B cell (primary cell): ENCODE measurements around the gene ARHGEF37. TPM values are rescaled to one million over a fixed set of nuclear protein-coding genes. Genes with fewer than 3 reads are reported as not detected.

Experiments used
- ATAC-seq: fragments of 200-7000 bp; cut with Tn5 transposase; one replicate; pipeline ENCODE4 v1.10.0; 2021; ENCODE audit warnings: low read depth, mild to moderate bottlenecking, moderate number of reproducible peaks, moderate library complexity
- CTCF ChIA-PET: fragments of 350-600 bp; sonication (Branson Sonifier 250); formaldehyde crosslinking; loops from one replicate; lab custom pipeline; 2021; ENCODE audit warnings: antibody characterized with exemption, inconsistent platforms; lab: Charles Lee
- POLR2A ChIA-PET: fragments of 350-600 bp; sonication (Branson Sonifier 250); formaldehyde crosslinking; loops from one replicate; lab custom pipeline; 2021; ENCODE audit warnings: antibody characterized with exemption; lab: Charles Lee
- DNase-seq: peaks from one replicate; pipeline ENCODE4 v3.0.0; 2013
- H2AFZ ChIP-seq: 2 replicates; pipeline ENCODE4 v1.6.1; 2012; ENCODE audit warnings: mild to moderate bottlenecking, low read depth, low read length; ENCODE audit not compliant: insufficient read depth, poor library complexity, severe bottlenecking
- H3K27ac ChIP-seq, 2 donors: 1 replicate in 1 of 2; 2 replicates in 1 of 2; pipeline ENCODE4 v1.5.1; 2012 to 2013; ENCODE audit warnings: low read length in 2 of 2, mild to moderate bottlenecking in 2 of 2, moderate library complexity in 1 of 2
- H3K27me3 ChIP-seq, 4 experiments: fragments of 200-600 bp in 1 of 4; sonication (generic) in 1 of 4; replicated peaks in 1 of 4; 1 replicate in 2 of 4; 2 replicates in 2 of 4; pipeline versions ENCODE4 v1.6.1 to v1.7.0; 2013 to 2016; ENCODE audit warnings: low read length in 3 of 4, mild to moderate bottlenecking in 2 of 4, mixed read lengths in 1 of 4, moderate library complexity in 1 of 4; ENCODE audit not compliant: insufficient read depth in 4 of 4, control insufficient read depth in 3 of 4; ENCODE audit errors: control extremely low read depth in 1 of 4
- H3K36me3 ChIP-seq, 2 experiments: replicated peaks in 1 of 2; 1 replicate in 1 of 2; 2 replicates in 1 of 2; pipeline versions ENCODE4 v1.6.1 to v1.7.1; 2013; ENCODE audit warnings: low read length in 1 of 2; ENCODE audit not compliant: insufficient read depth in 2 of 2, control insufficient read depth in 1 of 2; ENCODE audit errors: control extremely low read depth in 1 of 2, extremely low read depth in 1 of 2
- H3K4me1 ChIP-seq, 2 donors: fragments of 200-600 bp in 1 of 2; sonication (generic) in 1 of 2; 1 replicate in 1 of 2; 2 replicates in 1 of 2; pipeline versions ENCODE4 v1.5.1 to v1.6.1; 2013 to 2017; ENCODE audit warnings: low read length in 2 of 2; ENCODE audit not compliant: control insufficient read depth in 2 of 2, insufficient read depth in 2 of 2
- H3K4me2 ChIP-seq: replicated peaks from 2 replicates; pipeline ENCODE3; 2012; ENCODE audit warnings: mild to moderate bottlenecking, low read depth, low read length; ENCODE audit not compliant: poor library complexity, severe bottlenecking
- H3K4me3 ChIP-seq, 5 experiments: fragments of 200-600 bp in 1 of 5; sonication (generic) in 1 of 5; 1 replicate in 3 of 5; 2 replicates in 2 of 5; pipeline versions ENCODE4 v1.5.1 to v1.7.0; 2011 to 2016; ENCODE audit warnings: low read length in 4 of 5, mild to moderate bottlenecking in 4 of 5, low read depth in 2 of 5, control low read depth in 1 of 5, moderate library complexity in 1 of 5; ENCODE audit not compliant: insufficient read depth in 1 of 5; ENCODE audit errors: control extremely low read depth in 1 of 5, extremely low read depth in 1 of 5
- H3K79me2 ChIP-seq: fragments of 200-600 bp; sonication (generic); one replicate; pipeline ENCODE4 v1.6.0; 2016; ENCODE audit warnings: low read length; ENCODE audit not compliant: control insufficient read depth, insufficient read depth
- H3K9ac ChIP-seq: fragments of 200-600 bp; sonication (generic); 2 replicates; pipeline ENCODE4 v1.6.1; 2017; ENCODE audit warnings: mild to moderate bottlenecking, low read length, moderate library complexity
- H3K9me3 ChIP-seq, 3 donors: one replicate each; pipeline versions ENCODE4 v1.6.1 to v1.7.1; 2013; ENCODE audit warnings: low read length in 2 of 3; ENCODE audit not compliant: control insufficient read depth in 2 of 3, insufficient read depth in 1 of 3; ENCODE audit errors: control extremely low read depth in 1 of 3
- H4K20me1 ChIP-seq: 2 replicates; pipeline ENCODE4 v1.6.0; 2012; ENCODE audit warnings: mild to moderate bottlenecking, low read length; ENCODE audit not compliant: insufficient read depth, control insufficient read depth, poor library complexity, severe bottlenecking
- H3K27ac Mint-ChIP-seq: one replicate; pipeline ENCODE4 v1.8.0; 2021; ENCODE audit warnings: mixed read lengths
- H3K27me3 Mint-ChIP-seq: one replicate; pipeline ENCODE4 v1.8.0; 2021; ENCODE audit warnings: mixed read lengths
- H3K4me1 Mint-ChIP-seq: one replicate; pipeline ENCODE4 v1.8.0; 2021; ENCODE audit warnings: mixed read lengths
- H3K4me3 Mint-ChIP-seq: one replicate; pipeline ENCODE4 v1.8.0; 2021; ENCODE audit warnings: mixed read lengths
- H3K9me3 Mint-ChIP-seq: one replicate; pipeline ENCODE4 v1.8.0; 2022; ENCODE audit warnings: mixed read lengths; ENCODE audit not compliant: insufficient read depth
- EZH2 ChIP-seq: IDR thresholded peaks from 2 replicates; pipeline ENCODE4 v1.6.1; 2012; ENCODE audit warnings: borderline replicate concordance, low read depth, mild to moderate bottlenecking, moderate library complexity, low read length; ENCODE audit not compliant: insufficient read depth, poor library complexity, severe bottlenecking
- WGBS: methylation state at CpG from one replicate; pipeline ENCODE4 v1.1.5; 2013; ENCODE audit warnings: missing lambda C conversion rate; ENCODE audit not compliant: insufficient coverage; 5-methylcytosine and 5-hydroxymethylcytosine counted together
- intact Hi-C: fragments of 100-400 bp; cut with micrococcal nuclease; formaldehyde crosslinking; loops from one replicate; pipeline ENCODE4 v1.10.0; 2022
- polyA plus RNA-seq: library from polyadenylated mRNA; depleted of rRNA; stranded (reverse); fragments of >200 nt; gene quantifications from 2 replicates; pipeline ENCODE4 v1.2.3, GENCODE V29; 2012
- total RNA-seq, 2 donors: library from RNA; stranded (reverse); fragments of 120-200 nt in 1 of 2; gene quantifications; 1 replicate in 1 of 2; 2 replicates in 1 of 2; pipeline versions ENCODE4 v1.2.3 to v1.2.4, GENCODE V29; 2013 to 2022
- TF ChIP-seq, protein P1 (sequence below): fragments of 200-600 bp; IDR thresholded peaks from one replicate; pipeline ENCODE4 v1.8.0; 2022; ENCODE audit warnings: antibody characterized with exemption, mild to moderate bottlenecking

The ARHGEF37 gene
- total and polyA plus RNA-seq, 2 donors (not counting 1 experiment from before 2014, with no cell fraction given): 0.06 to 1.7 TPM

DNA sequence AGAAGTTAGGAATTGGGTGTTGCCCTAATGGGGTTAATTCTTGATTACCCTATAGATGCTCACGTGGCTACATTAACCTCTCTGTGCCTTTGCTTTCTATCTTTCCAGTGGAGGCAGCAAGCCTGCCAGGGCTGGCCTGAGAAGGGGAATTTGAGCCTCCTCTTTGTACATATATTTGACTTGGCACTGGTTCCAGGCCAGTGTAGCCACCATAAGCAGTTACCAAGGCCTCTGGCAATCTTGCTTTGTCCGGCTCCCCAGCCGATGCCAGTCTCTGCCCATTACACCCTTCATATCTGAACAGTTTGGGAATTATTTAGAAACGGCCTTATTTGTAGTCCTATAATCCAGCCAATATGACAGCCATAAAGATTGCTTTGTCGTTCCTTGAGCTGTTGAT lies 90.2 kb downstream of the ARHGEF37 start:
- no peaks in the 10 kb centered on the region for H4K20me1 ChIP-seq
- no peak overlapping the region for H3K4me3 ChIP-seq
- no peak overlapping the region for H3K9ac ChIP-seq
- no peaks in the 10 kb centered on the region for H3K79me2 ChIP-seq
- H3K27ac ChIP-seq: no peak overlapping the region
- intact Hi-C loops: no loop called here
- H3K4me1 ChIP-seq: peaks cover 4 to 12% of the 10 kb centered on the region in 2 donors
- ChIA-PET POLR2A (no interaction called here), CTCF (interaction anchor here (1.9 kb wide), 1 partner anchor 9 kb away, joined by 4 read pairs; no protein-coding TSS in a partner anchor)
- no peak overlapping the region for H3K4me2 ChIP-seq
- WGBS: 100% methylated on average over 4 of the region's 5 CpGs
- H3K9me3 ChIP-seq: peaks cover 2 to 24% (median 8%) of the 10 kb centered on the region in 3 donors
- Mint-ChIP-seq H3K9me3 (peaks cover 5% of the 10 kb centered on the region), H3K27me3 (no peaks in the 10 kb centered on the region), H3K4me3 (no peak overlapping the region), H3K4me1 (peaks cover 24% of the 10 kb centered on the region), H3K27ac (no peak overlapping the region)
- DNase-seq (no peak), ATAC-seq (no peak)
- H3K36me3 ChIP-seq: no peaks in the 10 kb centered on the region
- H3K27me3 ChIP-seq: no peaks in the 10 kb centered on the region
- TF ChIP-seq, protein P1, sequence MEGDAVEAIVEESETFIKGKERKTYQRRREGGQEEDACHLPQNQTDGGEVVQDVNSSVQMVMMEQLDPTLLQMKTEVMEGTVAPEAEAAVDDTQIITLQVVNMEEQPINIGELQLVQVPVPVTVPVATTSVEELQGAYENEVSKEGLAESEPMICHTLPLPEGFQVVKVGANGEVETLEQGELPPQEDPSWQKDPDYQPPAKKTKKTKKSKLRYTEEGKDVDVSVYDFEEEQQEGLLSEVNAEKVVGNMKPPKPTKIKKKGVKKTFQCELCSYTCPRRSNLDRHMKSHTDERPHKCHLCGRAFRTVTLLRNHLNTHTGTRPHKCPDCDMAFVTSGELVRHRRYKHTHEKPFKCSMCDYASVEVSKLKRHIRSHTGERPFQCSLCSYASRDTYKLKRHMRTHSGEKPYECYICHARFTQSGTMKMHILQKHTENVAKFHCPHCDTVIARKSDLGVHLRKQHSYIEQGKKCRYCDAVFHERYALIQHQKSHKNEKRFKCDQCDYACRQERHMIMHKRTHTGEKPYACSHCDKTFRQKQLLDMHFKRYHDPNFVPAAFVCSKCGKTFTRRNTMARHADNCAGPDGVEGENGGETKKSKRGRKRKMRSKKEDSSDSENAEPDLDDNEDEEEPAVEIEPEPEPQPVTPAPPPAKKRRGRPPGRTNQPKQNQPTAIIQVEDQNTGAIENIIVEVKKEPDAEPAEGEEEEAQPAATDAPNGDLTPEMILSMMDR: no peak
- no peak for TF ChIP-seq EZH2
- no peak overlapping the region for H2AFZ ChIP-seq

DNA sequence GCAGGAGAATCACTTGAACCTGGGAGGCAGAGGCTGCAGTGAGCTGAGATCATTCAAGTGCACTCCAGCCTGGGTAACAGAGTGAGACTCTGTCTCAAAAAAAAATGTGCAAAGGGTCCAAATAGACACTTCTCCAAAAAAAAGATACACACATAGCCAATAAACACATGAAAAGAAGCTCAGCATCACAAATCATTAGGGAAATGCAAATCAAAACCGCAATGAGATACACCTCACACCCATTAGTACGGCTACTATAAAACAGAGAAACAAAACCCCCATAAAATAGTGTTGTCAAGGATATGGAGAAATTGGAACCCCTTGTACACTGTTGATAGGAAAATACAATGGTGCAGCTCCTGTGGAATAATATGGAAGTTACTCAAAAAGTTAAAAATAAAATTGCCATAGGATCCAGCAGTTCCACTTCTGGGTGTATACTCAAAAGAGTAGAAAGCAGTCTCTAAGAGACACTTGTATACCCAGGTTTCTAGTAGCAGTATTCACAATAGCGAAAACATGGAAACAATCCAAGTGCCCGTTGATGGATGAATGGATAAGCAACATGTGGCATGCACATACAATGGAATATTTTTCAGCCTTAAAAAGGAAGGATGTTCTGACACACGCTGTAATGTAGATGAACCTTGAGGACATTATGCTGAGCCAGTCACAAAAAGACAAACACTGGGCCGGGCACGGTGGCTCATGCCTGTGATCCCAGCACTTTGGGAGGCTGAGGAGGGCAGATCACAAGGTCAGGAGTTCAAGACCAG lies 91.6 kb downstream of the ARHGEF37 start:
- no peak overlapping the region for H3K27ac Mint-ChIP-seq
- H3K9me3 ChIP-seq: peaks cover 2 to 19% (median 5%) of the 10 kb centered on the region in 3 donors

More for the DNA sequence above, 91.6 kb downstream of the ARHGEF37 start:
- Histone ChIP-seq H4K20me1 (no peaks in the 10 kb centered on the region), H2AFZ (no peak overlapping the region), H3K27ac (no peak overlapping the region), H3K36me3 (no peaks in the 10 kb centered on the region), H3K79me2 (no peaks in the 10 kb centered on the region), H3K4me3 (no peak overlapping the region), H3K4me1 (peaks cover 4 to 11% of the 10 kb centered on the region in 2 donors), H3K4me2 (no peak overlapping the region), H3K9ac (no peak overlapping the region), H3K27me3 (no peaks in the 10 kb centered on the region)
- no peak overlapping the region for H3K4me3 Mint-ChIP-seq
- H3K4me1 Mint-ChIP-seq: peaks cover 25% of the 10 kb centered on the region
- intact Hi-C loops: no loop called here
- WGBS: 91% methylated on average over 2 of the region's 7 CpGs
- ChIA-PET CTCF (interaction anchor here (0.9 to 1.9 kb wide), 3 partner anchors 8 to 155 kb away, joined by 3 to 4 read pairs (median 3); no protein-coding TSS in a partner anchor), POLR2A (no interaction called here)
- ATAC-seq (peak; percentile 64), DNase-seq (peak; percentile 23)
- H3K27me3 Mint-ChIP-seq: no peaks in the 10 kb centered on the region
- TF ChIP-seq, protein P1: no peak
- TF ChIP-seq EZH2: no peak
- peaks cover 3% of the 10 kb centered on the region for H3K9me3 Mint-ChIP-seq
